ENCODE measurements around the gene ASPSCR1. TPM values are rescaled to one million over a fixed set of nuclear protein-coding genes. Genes with fewer than 3 reads are reported as not detected.

ASPSCR1 gene
- polyA plus RNA-seq, 4 donors, result 22.0 to 38.4 (median 24.1) TPM

- no peak for DNase-seq (ENCODE audit: low read depth in 4 of 4, low spot score in 3 of 4)
Measured at GRCh38 chr17:81958633-81959342, 18.6 kb upstream of the ASPSCR1 start.

GRCh38 chr17:81959362-81960129 is 17.9 kb upstream of the ASPSCR1 start:
- DNase-seq (ENCODE audit: low read depth in 4 of 4, low spot score in 3 of 4), result no peak

GRCh38 chr17:81960130-81960958 is 17.1 kb upstream of the ASPSCR1 start:
- no peak for DNase-seq (ENCODE audit: low read depth in 4 of 4, low spot score in 3 of 4)

- no peak for DNase-seq (ENCODE audit: low read depth in 4 of 4, low spot score in 3 of 4)
Measured at GRCh38 chr17:81961087-81961511, 16.3 kb upstream of the ASPSCR1 start, which contains the start of gene NOTUM. NOTUM (minus strand) TSS chr17:81961187; CDS start chr17:81960909, 278 bp downstream.

- DNase-seq (ENCODE audit: low read depth in 4 of 4, low spot score in 3 of 4), result no peak
Measured at GRCh38 chr17:81961521-81962498, 15.6 kb upstream of the ASPSCR1 start.

GRCh38 chr17:81962499-81963441 is 14.7 kb upstream of the ASPSCR1 start:
- no peak for DNase-seq (ENCODE audit: low read depth in 4 of 4, low spot score in 3 of 4)

GRCh38 chr17:81964081-81964849 is 13.2 kb upstream of the ASPSCR1 start:
- no peak for DNase-seq (ENCODE audit: low read depth in 4 of 4, low spot score in 3 of 4)

- DNase-seq (ENCODE audit: low read depth in 4 of 4, low spot score in 3 of 4), result no peak
Measured at GRCh38 chr17:81966343-81967243, 10.8 kb upstream of the ASPSCR1 start.

GRCh38 chr17:81967244-81967532 is 10.2 kb upstream of the ASPSCR1 start:
- no peak for DNase-seq (ENCODE audit: low read depth in 4 of 4, low spot score in 3 of 4)

- peak in 1 of 4 donors; percentile 55 for DNase-seq (ENCODE audit: low read depth in 4 of 4, low spot score in 3 of 4)
Measured at GRCh38 chr17:81967533-81968395, 9.7 kb upstream of the ASPSCR1 start.

GRCh38 chr17:81968396-81968745 is 9.1 kb upstream of the ASPSCR1 start:
- no peak for DNase-seq (ENCODE audit: low read depth in 4 of 4, low spot score in 3 of 4)

GRCh38 chr17:81968850-81969812 is 8.3 kb upstream of the ASPSCR1 start:
- DNase-seq (ENCODE audit: low read depth in 4 of 4, low spot score in 3 of 4), result no peak

- no peak for DNase-seq (ENCODE audit: low read depth in 4 of 4, low spot score in 3 of 4)
Measured at GRCh38 chr17:81973432-81973831, 4.0 kb upstream of the ASPSCR1 start.

- DNase-seq (ENCODE audit: low read depth in 4 of 4, low spot score in 3 of 4), result no peak
Measured at GRCh38 chr17:81976332-81977210, 858 bp upstream of the ASPSCR1 start.
